GM21737 (cell line): Measurements from ENCODE around the gene R3HDM4.
"Not testable (repeated sequence)": the region's sequence is repeated elsewhere in the genome, so short reads cannot be mapped to it uniquely, and the experiment has no call there.

Experiments
- ATAC-seq: cut with Tn5 transposase; IDR thresholded peaks from one replicate; pipeline ENCODE4 v1.9.1; 2021; ENCODE audit warnings: mild to moderate bottlenecking, moderate library complexity; ENCODE audit not compliant: unreplicated experiment

The R3HDM4 gene

GRCh38 chr19:913080-913748 lies at the start of gene R3HDM4:
TSS of gene R3HDM4 (minus strand) at chr19:913219. CDS start at chr19:913157, 62 bp downstream.
- ATAC-seq, result peak; percentile 42

- ATAC-seq, result no peak
Measured at GRCh38 chr19:961866-962620, 49.0 kb upstream of the R3HDM4 start.

GRCh38 chr19:960601-960938 lies 47.6 kb upstream of the R3HDM4 start:
- no peak for ATAC-seq

GRCh38 chr19:960020-960419 lies 47.0 kb upstream of the R3HDM4 start:
- no peak for ATAC-seq

GRCh38 chr19:958967-959855 lies 46.2 kb upstream of the R3HDM4 start:
- no peak for ATAC-seq

- not testable (repeated sequence) for ATAC-seq
Measured at GRCh38 chr19:957578-957977, 44.6 kb upstream of the R3HDM4 start.

- no peak for ATAC-seq
Measured at GRCh38 chr19:956766-957440, 43.9 kb upstream of the R3HDM4 start.

GRCh38 chr19:955803-956765 lies 43.1 kb upstream of the R3HDM4 start:
- no peak for ATAC-seq

GRCh38 chr19:954672-955494 lies 41.9 kb upstream of the R3HDM4 start:
- no peak for ATAC-seq

- ATAC-seq, result no peak
Measured at GRCh38 chr19:954272-954671, 41.3 kb upstream of the R3HDM4 start.

GRCh38 chr19:953445-954271 lies 40.6 kb upstream of the R3HDM4 start:
- ATAC-seq, result no peak

- no peak for ATAC-seq
Measured at GRCh38 chr19:952680-953444, 39.8 kb upstream of the R3HDM4 start.

GRCh38 chr19:952049-952679 lies 39.1 kb upstream of the R3HDM4 start:
- ATAC-seq, result no peak

GRCh38 chr19:950352-951066 lies 37.5 kb upstream of the R3HDM4 start:
- no peak for ATAC-seq

GRCh38 chr19:948842-949496 lies 36.0 kb upstream of the R3HDM4 start:
- ATAC-seq, result no peak
